Stimulated activated naive CD4-positive, alpha-beta T cell (primary cell): ENCODE results near the gene ADGRD2.

Source experiments
- DNase-seq, 6 experiments: peaks; one replicate each; lab custom pipeline; 2025; lab: John Stamatoyannopoulos, UW

The ADGRD2 gene

DNA sequence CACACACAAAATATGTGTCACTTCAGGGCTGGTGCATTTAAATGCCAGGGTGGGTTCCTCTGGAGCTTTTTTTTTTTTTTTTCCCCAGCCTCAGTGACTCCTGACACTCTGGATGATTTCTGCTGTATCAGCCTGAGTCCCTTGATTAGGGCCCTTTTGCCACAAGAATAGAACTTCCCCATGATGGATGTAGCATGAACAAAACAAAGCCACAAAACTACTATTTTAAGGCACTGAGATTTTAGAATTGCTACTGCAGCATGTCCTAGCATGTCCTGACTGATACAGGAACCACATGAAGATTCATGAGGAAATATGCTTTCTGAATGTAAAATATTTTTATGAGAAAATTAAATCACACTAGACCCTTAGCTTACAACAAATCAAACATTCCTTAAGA lies 13.9 kb upstream of the ADGRD2 start:
- no peak for DNase-seq

DNA sequence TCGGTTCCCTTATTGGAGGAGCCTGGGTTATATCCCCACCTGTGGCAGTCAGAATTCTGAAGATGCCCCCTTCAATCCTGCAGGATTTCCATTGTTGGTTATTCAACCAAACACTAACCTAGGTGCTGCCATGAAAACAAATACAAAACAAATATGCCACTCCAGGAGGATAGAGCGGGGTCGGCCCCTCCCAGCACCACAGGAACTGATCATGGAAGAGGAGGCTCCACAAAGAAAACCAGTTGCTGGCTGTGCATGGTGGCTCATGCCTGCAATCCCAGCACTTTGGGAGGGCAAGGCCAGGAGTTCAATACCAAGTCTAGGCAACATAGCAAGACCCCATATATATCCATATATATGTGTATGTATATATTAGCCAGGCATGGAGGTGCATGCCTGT lies 13.2 kb upstream of the ADGRD2 start:
- no peak for DNase-seq

DNA sequence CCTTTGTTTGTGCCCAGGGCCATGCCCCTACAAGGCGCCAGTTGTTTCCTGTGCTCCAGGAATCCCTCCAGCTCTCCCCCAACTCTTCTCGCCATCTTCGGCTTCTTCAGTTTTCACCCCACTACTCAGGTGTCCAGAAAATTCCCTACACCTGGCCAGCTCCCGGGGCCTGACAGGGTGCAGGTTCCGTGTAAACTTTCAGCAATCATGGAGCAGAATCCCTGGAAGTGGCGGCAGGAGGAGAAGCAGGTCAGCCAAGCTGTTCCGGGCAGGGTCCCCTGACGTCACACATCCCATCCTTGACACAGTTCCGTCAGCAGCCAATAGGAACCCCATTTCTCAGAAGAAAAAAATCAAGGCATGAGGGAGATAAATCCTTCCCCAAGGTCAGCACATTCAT lies 12.2 kb upstream of the ADGRD2 start:
- no peak for DNase-seq

DNA sequence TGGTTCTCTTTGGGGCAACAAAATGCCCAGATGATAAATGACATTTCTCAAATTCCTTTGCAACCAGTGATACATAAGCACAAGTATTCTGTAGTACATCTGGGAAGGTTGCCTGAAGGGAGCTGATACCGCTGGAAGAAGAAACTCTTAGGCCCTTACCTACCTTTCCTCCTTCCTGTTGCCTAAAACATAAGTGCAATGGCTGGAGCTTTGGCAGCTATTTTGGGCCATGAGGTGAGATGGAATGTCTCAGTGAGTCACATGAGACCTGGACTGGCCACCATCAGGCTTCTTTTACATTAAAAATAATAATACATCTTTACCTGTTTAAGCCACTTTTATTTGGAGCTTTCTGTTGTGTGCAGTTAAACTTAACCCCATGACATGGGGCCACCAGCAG lies 11.2 kb upstream of the ADGRD2 start:
- no peak for DNase-seq

DNA sequence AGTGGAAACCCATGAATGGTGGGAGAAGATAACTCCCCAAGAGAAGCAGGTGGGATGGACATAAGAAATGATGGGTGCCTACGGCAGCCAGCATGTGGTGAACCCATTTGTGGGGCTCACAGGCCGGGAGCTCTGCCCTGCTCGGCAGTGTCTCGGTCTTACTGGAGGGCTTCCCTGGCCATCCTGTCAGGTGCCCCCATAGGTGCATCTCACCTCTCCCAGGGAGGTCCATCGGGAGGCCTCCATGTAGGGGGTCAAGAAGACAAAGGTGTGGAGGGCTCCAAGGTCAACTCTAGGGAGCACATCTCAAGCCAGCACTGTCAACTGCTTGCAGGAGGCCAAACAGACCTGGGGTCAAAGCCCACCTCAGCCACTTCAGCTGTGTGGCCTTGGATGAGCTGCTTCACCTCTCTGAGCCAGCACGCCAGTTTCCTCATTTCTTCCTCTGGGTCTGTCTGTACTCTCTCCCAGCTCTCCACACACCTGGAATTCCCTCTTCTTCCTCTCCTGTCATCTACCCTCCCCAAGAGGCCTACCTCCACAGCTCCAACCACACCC lies 10.5 kb upstream of the ADGRD2 start:
- no peak for DNase-seq

DNA sequence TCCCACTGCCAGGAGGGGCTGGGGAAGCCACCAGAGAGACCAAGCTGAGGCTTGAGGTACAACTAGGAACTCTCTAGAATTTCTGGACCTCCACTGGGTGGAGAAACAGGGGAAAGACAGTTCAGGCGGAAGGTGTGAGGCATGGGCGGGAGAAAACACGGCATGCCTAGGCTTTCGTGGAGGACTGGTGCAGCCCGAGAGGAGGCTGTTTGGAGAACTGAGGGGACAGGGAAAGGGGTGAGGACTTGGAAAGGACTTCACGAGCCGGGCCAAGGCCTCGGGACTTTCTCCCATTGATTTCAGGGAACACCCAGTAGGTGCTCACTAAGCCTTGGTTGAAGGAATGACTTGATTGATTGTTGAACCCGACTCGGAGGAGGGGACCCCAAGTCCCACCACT lies 9.5 kb upstream of the ADGRD2 start:
- DNase-seq, result no peak

DNA sequence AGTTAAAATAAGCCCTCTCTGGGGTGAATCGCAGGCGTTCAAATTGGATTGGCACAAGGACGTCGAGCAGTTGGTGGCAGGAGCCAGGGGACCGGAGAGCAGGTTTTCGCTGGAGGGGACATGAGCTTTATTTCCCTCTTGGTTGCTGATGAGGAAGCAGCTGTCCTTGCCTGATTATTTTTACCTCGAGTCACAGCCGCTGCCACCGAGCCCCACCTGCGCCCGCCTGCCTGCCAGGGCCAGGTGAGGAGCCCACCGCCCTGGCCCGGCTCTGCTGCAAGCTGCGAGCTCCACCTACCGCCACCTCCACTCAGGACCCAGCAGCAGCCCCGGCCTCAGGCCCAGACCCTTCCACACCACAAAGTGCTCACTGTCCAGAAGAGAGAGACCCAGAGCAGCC lies 9.0 kb upstream of the ADGRD2 start:
- no peak for DNase-seq

DNA sequence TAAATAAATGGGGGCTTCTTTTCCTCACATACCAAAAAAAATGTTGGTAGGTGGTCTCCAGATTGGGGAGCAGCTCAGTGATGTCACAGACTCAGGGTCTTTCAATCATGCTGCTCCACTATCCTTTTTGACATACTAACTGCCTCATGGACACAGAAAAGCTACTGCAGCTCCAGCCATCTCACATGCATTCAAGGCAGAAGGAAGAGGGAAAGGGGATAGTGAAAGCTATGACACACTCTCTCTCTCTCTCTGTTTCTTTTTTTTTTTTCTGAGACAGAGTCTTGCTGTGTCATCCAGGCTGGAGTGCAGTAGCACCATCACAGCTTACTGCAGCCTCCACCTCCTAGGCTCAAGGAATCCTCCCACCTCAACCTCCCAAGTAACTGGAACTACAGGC lies 7.9 kb upstream of the ADGRD2 start:
- DNase-seq, result no peak

DNA sequence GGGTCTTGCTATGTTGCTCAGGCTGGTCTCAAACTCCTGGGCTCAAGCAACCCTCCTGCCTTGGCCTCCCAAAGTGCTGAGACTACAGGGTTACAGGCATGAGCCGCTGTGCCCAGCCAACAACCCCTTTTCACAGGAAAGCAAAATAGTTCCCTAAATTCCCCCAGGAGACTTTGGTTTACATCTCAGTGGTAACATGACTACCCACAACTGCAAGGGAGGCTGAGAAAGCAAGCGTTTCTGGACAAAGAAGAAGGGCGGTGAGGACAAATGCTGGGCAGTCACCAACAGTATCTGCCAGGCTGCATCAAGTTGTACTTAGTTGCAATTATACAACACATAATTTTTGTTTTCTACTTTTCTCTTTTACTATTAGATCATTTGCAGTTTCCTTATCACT lies 7.4 kb upstream of the ADGRD2 start:
- no peak for DNase-seq

DNA sequence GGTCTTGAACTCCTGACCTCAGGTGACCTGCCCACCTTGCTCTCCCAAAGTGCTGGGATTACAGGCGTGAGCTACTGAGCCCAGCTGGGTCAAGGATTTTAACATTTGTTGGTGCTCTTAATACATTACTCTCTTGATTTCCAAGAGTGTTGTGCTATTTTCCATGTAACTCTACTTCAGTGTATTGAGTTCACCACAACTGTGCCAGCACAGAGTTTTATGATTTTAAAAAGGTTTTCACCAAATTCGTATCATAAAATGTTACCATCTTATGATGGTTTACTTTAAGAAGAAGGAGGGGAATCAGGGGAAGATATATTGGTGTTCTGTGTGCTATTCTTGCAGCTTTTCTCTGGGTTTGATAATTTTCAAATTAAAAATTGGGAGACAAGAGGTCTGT lies 6.6 kb upstream of the ADGRD2 start:
- no peak for DNase-seq

DNA sequence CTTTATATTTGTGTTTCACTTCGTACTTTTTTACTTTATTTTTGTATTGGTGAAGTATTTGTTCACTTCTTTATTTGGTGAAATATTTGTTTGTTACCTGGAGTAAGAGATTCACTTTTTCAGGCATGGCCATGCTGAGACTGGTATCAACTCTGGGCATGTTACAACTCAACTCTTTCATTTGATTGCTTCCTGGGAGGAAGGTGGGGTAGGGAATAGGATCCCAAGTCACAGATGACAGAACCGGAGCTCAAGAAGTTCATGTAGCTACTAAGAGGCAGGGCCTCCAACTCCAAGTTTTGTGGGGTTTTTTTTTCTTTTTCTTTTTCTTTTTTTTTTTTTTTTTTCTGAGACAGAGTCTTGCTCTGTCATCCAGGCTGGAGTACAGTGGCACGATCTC lies 6.1 kb upstream of the ADGRD2 start:
- DNase-seq, result no peak

DNA sequence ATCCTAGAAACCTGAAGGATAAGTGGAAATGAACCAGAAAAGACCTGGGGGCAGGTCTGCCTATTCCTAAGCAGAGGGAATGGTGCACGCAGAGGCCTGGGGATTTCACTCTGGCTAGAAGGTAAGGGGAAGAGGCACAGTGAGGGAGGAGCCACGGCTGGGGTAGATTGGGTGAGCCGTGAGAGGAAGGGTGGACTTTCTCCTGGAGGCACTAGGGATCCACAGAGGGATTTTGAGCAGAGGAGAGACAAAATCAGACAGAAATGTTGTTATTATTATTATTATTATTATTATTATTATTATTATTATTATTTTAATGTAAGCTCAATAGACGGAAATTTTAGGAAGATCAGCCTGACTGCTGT lies 3.0 kb upstream of the ADGRD2 start:
- no peak for DNase-seq

DNA sequence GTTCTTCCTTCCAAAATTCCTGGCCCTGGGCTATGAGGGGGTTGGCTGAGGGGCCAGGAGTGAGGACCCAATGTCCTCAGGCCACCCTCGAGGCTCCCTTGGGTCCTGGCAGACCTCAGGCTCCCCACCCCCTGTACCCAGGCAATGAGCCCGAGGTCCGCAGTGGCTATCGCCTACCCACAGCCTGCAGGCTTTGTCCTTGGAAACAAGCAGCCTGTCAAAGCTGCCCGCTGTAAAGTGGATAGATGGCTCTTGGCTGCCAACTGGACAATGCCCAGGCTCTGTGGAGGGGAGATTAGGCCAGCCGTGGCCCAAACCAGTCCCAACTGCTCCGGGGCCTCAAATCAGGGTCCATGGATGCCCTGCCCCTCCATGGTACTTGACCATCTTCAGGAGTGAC lies 2.2 kb upstream of the ADGRD2 start:
- no peak for DNase-seq

DNA sequence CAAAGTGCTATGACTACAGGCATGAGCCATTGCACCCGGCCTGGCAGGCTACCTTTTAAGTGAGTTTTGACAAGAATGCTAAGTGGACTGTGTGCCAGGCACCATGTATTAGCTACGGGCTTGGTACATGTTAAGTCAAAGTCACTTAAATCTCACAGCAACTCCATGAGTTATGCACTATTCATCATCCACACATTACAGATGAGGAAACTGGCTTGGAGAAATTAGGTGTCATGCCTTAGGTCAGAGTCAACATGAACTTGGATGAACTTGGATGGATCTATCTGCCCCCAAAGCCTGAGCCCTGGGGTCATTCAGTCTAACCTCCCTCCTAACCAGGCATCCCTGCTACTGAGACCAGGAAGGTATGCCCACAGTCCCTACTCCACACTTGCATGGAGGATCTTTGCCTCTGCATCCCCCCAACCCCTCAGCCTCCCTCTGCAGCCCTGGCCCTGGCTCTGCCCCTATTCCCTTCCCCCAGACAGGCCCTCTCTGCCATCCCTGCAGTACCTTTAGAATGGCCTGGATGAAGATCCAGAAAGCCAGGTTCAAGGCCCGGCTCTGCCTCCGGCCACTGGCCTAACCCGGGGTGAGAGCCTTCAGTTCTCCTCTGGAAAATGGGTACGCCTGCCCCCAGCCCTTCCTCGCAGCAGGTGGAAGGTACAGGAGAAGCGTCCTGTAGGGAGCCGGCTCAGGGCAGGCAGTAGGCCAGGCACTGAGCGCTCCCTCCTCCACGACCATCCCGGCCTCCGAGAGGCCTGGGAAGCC lies 685 bp upstream of the ADGRD2 start:
- DNase-seq, result no peak

DNA sequence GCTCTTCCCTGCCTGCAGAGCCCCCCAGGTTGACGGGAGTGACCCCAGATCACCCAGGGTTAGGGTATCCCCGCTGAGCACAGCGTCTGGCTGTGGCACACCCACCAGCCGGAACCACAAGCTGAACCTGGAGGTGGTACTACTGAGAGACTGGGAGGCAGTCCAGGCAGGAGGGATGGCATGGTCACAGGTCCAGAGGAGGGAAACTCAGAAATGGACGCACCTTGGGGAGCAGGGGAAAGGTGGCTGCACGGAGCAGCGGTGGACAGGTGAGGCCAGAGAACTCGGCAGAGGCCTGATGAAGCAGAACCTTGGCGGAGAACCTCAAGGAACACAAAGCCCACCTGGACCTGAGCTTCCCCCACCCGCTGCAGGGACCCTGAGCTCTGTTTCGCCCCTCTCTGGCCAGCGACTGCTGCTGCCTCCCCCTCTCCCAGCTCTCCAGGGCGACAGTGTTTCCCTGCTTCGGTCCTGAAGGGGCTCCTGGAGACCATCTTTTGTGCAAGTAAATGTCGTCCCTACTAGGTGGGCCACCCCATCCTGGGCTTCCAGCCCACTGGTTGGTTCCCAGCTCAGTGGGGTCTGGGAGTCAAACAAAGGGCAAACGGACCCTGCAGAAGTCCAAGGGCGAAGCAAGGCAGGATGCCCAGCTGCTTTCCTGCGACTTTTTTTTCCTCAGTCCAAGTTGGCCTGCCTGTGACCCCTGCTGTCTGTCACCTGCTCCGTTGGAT lies 845 bp downstream of the ADGRD2 start:
- no peak for DNase-seq

DNA sequence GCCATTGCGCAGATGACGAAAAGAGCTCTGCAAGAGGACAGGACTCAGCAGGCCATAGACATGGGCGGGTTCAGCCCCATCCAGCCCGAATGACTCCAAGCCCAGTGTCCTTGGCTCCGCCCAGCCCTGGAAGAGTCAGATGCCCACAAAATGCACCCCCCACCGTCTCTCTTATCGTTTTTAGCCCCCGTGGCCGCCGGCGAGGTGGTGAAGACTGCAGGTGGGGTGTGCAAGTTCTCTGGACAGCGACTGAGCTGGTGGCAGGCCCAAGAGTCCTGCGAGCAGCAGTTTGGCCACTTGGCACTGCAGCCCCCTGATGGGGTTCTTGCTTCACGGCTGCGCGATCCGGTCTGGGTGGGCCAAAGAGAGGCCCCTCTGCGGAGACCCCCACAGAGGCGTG lies 2.1 kb downstream of the ADGRD2 start:
- DNase-seq, result no peak

DNA sequence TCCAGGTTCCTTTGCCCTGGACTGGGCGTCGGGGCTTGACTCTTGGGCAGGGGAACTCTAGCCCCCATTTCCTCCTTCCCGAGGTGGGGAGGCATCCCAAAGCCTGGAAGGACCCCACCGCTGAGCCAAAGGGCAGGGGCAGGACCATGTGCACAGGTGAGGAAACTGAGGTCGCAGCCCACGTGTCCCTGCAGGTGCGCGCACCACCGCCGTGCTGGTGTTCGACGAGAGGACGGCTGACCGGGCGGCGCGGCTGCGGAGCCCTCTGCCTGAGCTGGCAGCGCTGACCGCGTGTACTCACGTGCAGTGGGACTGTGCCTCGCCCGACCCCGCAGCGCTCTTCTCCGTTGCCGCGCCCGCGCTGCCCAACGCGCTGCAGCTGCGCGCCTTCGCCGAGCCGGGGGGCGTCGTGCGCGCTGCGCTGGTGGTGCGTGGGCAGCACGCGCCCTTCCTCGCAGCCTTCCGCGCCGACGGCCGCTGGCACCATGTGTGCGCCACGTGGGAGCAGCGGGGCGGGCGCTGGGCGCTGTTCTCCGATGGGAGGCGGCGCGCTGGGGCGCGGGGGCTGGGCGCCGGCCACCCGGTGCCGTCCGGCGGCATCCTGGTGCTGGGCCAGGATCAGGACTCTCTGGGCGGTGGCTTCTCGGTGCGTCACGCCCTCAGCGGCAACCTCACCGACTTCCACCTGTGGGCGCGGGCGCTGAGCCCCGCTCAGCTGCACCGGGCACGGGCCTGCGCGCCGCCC lies 2.8 kb downstream of the ADGRD2 start:
- DNase-seq, result no peak

DNA sequence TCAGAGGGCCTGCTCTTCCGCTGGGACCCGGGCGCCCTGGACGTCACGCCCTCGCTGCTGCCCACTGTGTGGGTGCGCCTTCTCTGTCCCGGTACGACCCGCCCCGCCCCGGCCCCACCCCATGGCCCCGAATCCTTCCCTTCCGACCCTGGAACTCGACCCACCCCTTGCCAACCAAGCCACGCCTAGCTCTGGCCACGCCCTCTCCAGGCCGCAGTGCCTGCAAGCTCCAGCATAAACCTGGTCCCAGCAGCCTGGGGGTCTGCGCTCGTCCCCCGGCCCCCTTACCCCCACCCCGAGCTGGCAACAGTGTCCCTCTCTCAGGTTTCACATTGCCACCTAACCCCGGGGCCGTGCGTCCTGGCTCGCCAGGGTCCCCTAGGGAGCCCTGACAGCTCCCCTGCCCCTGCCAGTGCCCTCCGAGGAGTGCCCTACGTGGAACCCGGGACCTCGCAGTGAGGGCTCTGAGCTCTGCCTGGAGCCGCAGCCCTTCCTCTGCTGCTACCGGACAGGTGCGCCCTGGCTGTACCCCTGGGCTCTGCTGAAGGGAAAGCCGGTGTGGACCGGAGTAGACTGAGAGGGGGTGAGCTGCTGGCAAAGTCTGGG lies 3.4 kb downstream of the ADGRD2 start:
- DNase-seq, result no peak

DNA sequence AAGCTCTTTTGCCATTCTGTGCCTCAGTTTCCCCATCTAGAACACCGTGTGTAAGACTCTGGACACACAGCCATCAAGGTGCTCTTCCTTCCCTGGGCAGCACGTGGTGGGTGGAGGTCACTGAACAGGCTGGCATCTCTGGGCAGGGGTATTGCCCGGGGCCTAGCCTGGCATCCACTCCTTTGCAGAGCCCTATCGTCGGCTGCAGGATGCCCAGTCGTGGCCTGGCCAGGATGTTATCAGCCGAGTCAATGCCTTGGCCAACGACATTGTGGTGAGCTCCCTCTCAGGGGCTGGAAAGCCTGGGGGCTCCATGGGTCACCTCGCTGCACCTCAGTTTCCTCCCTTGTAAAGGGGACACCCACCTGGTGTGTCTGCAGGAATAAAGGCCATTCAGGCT lies 4.0 kb downstream of the ADGRD2 start:
- no peak for DNase-seq

DNA sequence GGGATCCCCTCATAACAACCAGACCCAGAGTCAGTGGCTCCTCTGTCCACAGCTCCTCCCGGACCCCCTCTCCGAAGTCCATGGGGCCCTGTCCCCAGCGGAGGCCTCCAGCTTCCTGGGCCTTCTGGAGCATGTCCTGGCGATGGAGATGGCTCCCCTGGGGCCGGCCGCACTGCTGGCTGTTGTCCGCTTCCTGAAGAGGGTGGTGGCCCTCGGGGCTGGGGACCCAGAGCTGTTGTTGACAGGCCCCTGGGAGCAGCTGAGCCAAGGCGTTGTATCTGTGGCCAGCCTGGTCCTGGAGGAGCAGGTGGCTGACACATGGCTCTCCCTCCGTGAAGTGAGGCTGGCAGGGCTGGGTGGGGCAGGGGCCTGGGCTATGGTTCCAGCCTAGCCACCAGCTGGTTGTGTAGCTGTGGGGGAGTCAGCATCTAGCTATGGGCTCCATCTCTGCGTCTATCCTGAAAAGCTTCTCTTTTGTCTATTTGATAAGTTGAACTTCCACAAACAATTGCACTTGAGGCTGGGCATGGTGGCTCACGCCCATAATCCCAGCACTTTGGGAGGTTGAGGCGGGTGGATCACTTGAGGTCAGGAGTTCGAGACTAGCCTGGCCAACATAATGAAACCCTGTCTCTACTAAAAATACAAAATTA lies 4.7 kb downstream of the ADGRD2 start:
- no peak for DNase-seq

DNA sequence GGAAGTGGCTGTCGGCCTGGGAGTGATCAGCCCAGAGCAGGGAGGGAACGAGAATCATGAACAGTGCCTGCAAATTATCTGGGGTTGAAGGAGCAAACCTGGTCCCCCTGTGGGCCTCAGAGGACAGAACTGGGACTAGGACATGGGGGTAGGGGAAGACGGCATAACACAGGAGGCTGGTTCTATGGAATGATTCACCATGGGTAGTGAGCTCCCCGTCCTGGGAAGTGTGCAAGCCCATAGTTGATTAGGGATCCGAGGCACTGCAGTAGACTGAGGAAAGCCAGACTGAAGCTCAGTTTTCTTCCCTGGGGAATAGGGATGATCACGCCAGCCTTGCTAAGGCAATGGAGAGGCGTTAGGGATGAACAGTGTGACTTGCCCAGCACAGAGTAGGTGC lies 5.6 kb downstream of the ADGRD2 start:
- DNase-seq, result no peak
